ENCODE results near the gene KSR2.

DNA sequence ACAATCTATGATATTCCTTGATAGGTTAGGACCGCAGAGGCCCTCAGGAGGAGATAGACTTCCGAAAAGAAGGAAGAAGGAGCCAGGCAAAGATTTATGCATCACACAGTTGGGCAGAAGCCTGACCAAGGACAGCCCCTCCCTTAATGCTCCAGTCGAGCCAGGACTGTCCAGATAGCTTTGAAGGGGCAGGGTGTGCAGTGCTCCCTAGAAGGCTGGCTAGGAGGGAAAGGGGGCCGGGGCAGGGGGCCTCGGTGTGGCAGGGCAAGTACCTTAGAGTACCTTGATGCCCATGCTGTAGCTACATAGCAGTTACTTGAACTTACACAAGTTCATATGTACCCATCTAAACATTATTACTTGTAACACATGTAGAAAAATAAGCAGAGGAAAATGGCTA is 512.7 kb downstream of the KSR2 start:
- TF ChIP-seq POLR2AphosphoS5 (IDR thresholded peaks at IDR 0.05; ENCODE audit: insufficient read depth in 1 of 2, low read depth in 1 of 2): no peak
- TF ChIP-seq POLR2A (IDR thresholded peaks at IDR 0.05): no peak
- TF ChIP-seq, protein P1, sequence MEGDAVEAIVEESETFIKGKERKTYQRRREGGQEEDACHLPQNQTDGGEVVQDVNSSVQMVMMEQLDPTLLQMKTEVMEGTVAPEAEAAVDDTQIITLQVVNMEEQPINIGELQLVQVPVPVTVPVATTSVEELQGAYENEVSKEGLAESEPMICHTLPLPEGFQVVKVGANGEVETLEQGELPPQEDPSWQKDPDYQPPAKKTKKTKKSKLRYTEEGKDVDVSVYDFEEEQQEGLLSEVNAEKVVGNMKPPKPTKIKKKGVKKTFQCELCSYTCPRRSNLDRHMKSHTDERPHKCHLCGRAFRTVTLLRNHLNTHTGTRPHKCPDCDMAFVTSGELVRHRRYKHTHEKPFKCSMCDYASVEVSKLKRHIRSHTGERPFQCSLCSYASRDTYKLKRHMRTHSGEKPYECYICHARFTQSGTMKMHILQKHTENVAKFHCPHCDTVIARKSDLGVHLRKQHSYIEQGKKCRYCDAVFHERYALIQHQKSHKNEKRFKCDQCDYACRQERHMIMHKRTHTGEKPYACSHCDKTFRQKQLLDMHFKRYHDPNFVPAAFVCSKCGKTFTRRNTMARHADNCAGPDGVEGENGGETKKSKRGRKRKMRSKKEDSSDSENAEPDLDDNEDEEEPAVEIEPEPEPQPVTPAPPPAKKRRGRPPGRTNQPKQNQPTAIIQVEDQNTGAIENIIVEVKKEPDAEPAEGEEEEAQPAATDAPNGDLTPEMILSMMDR (IDR thresholded peaks at IDR 0.05): no peak
